ENCODE data around the gene KL. TPM values are rescaled to one million over a fixed set of nuclear protein-coding genes. Genes with fewer than 3 reads are reported as not detected.

The KL gene
- total RNA-seq (2021; ENCODE audit: unreplicated experiment) (not detected), Bru-seq, nascent RNA (not detected), BruChase-seq, experiment 1, labeled RNA remaining after a 6-hour chase (percentile 4 among the genes with signal in this experiment), BruChase-seq, experiment 2, labeled RNA remaining after a 2-hour chase (percentile 2 among the genes with signal in this experiment)
- polyA plus RNA-seq (2012): not detected in 2 replicates
- long read RNA-seq: 0 reads

DNA sequence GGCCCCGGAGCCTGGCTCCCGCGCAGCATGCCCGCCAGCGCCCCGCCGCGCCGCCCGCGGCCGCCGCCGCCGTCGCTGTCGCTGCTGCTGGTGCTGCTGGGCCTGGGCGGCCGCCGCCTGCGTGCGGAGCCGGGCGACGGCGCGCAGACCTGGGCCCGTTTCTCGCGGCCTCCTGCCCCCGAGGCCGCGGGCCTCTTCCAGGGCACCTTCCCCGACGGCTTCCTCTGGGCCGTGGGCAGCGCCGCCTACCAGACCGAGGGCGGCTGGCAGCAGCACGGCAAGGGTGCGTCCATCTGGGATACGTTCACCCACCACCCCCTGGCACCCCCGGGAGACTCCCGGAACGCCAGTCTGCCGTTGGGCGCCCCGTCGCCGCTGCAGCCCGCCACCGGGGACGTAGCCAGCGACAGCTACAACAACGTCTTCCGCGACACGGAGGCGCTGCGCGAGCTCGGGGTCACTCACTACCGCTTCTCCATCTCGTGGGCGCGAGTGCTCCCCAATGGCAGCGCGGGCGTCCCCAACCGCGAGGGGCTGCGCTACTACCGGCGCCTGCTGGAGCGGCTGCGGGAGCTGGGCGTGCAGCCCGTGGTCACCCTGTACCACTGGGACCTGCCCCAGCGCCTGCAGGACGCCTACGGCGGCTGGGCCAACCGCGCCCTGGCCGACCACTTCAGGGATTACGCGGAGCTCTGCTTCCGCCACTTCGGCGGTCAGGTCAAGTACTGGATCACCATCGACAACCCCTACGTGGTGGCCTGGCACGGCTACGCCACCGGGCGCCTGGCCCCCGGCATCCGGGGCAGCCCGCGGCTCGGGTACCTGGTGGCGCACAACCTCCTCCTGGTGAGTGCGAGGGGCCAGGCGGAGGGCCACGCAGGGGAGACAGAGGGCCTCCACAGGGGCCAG, at the start of gene KL:
TSS of gene KL (plus strand) at position 10 of the 909 bp plus-strand sequence. CDS start at position 28, 18 bp downstream.
- Histone ChIP-seq H4K20me1 (ENCODE audit: insufficient read depth) (no peaks in the 10 kb centered on the region), H3K4me2 (ENCODE audit: low read length) (no peak within 1 kb of the TSS), H3K36me3 (ENCODE audit: control insufficient read depth in 1 of 2, insufficient read depth in 2 of 2, low read length in 2 of 2) (no peaks in the 10 kb centered on the region), H3K27me3 (ENCODE audit: insufficient read depth, low read length) (peaks cover 8% of the 10 kb centered on the region), H3K9me2 (ENCODE audit: insufficient read depth) (no peaks in the 10 kb centered on the region), H3K4me1 (ENCODE audit: control insufficient read depth in 1 of 2, insufficient read depth in 2 of 2, low read length in 2 of 2) (no peaks in the 10 kb centered on the region), H3K9me3 (ENCODE audit: control insufficient read depth in 1 of 2, insufficient read depth in 1 of 2, low read depth in 1 of 2, low read length in 2 of 2) (no peaks in the 10 kb centered on the region), H2AFZ (ENCODE audit: low read depth, low read length, poor library complexity, severe bottlenecking) (no peak within 1 kb of the TSS), H3K79me2 (ENCODE audit: insufficient read depth, low read length) (no peaks in the 10 kb centered on the region), H3K4me3 (replicated peaks in 1 of 2; ENCODE audit: low read depth in 1 of 2, low read length in 2 of 2) (no peak within 1 kb of the TSS), H3K9ac (ENCODE audit: low read length) (no peak within 1 kb of the TSS), H3K27ac (ENCODE audit: low read depth, low read length) (no peak within 1 kb of the TSS)
- ChIA-PET CTCF (no interaction called here), POLR2A (no interaction called here), RAD21 (ENCODE audit: low non-redundant PET in 1 of 2, low total read pairs in 2 of 2, uncharacterized antibody in 2 of 2, unreplicated experiment in 2 of 2) (no interaction called here)
- BruUV-seq (replicated peaks): no TSS peak
- DNase-seq (ENCODE audit: low read depth, low spot score): no peak
- ATAC-seq: no peak
- intact Hi-C loops (cut with micrococcal nuclease): no loop called here
- TF ChIP-seq POLR2AphosphoS5 (IDR thresholded peaks at IDR 0.05; ENCODE audit: low read depth, low read length) (no peak), JUND (IDR thresholded peaks at IDR 0.05) (no peak), RAD21 (IDR thresholded peaks at IDR 0.05; ENCODE audit: low read depth) (no peak), ZNF274 (IDR thresholded peaks at IDR 0.05; ENCODE audit: low read depth, low read length) (no peak), SP1 (IDR thresholded peaks at IDR 0.05; ENCODE audit: low read depth) (no peak), YY1 (IDR thresholded peaks at IDR 0.05; ENCODE audit: extremely low read depth, insufficient replicate concordance, low read depth, low read length) (no peak), EZH2phosphoT487 (IDR thresholded peaks at IDR 0.05; ENCODE audit: borderline replicate concordance) (no peak), ATF3 (IDR thresholded peaks at IDR 0.05) (no peak), CTCF (IDR thresholded peaks at IDR 0.05 in 2 of 3, conservative IDR thresholded peaks at IDR 0.05 in 1 of 3; ENCODE audit: borderline replicate concordance in 1 of 3, insufficient read depth in 1 of 3, low read depth in 2 of 3, low read length in 2 of 3) (no peak), EZH2 (IDR thresholded peaks at IDR 0.05) (no peak), SRF (IDR thresholded peaks at IDR 0.05; ENCODE audit: low read depth) (no peak), CEBPB (IDR thresholded peaks at IDR 0.05; ENCODE audit: low read depth) (no peak), ZFX (IDR thresholded peaks at IDR 0.05) (no peak), MAX (IDR thresholded peaks at IDR 0.05) (no peak)
- TF ChIP-seq, protein P1, sequence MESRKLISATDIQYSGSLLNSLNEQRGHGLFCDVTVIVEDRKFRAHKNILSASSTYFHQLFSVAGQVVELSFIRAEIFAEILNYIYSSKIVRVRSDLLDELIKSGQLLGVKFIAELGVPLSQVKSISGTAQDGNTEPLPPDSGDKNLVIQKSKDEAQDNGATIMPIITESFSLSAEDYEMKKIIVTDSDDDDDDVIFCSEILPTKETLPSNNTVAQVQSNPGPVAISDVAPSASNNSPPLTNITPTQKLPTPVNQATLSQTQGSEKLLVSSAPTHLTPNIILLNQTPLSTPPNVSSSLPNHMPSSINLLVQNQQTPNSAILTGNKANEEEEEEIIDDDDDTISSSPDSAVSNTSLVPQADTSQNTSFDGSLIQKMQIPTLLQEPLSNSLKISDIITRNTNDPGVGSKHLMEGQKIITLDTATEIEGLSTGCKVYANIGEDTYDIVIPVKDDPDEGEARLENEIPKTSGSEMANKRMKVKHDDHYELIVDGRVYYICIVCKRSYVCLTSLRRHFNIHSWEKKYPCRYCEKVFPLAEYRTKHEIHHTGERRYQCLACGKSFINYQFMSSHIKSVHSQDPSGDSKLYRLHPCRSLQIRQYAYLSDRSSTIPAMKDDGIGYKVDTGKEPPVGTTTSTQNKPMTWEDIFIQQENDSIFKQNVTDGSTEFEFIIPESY (IDR thresholded peaks at IDR 0.05; ENCODE audit: extremely low read depth, insufficient replicate concordance, low read length): no peak

Data from HCT116 (cell line).